ENCODE results near the gene PTGIR. TPM values are rescaled to one million over a fixed set of nuclear protein-coding genes. Genes with fewer than 3 reads are reported as not detected.
A peak's percentile ranks its signal among the peaks of the same experiment; 100 is the strongest.

Gene PTGIR
- total RNA-seq, 4 donors from 2014 or later: 0.51 to 3.6 (median 2.1) TPM

- intact Hi-C loops (cut with DNase I; ENCODE audit: low total_unique reads): no loop called here
- H3K4me3 ChIP-seq (ENCODE audit: low read depth, poor library complexity, severe bottlenecking): no peak overlapping the region
- WGBS, 2 donors: 57 to 65% methylated on average over 9 of the region's 9 CpGs
- peak in 1 of 2 donors; percentile 81 for DNase-seq (ENCODE audit: low spot score in 2 of 2)
- TF ChIP-seq CTCF (IDR thresholded peaks at IDR 0.05) (no peak), POLR2A (IDR thresholded peaks at IDR 0.05) (no peak)
Measured at GRCh38 chr19:46603752-46604231, 21.1 kb downstream of the PTGIR start.

GRCh38 chr19:46603195-46603637 lies 21.7 kb downstream of the PTGIR start:
- intact Hi-C loops (cut with DNase I; ENCODE audit: low total_unique reads): no loop called here
- 16 to 29% methylated on average over 2 of the region's 2 CpGs for WGBS, 2 donors
- H3K4me3 ChIP-seq (ENCODE audit: low read depth, poor library complexity, severe bottlenecking): no peak overlapping the region
- DNase-seq (ENCODE audit: low spot score in 2 of 2): peak in 1 of 2 donors; percentile 85
- TF ChIP-seq CTCF (IDR thresholded peaks at IDR 0.05) (no peak), POLR2A (IDR thresholded peaks at IDR 0.05) (no peak)

GRCh38 chr19:46602392-46603194 lies 22.3 kb downstream of the PTGIR start:
- H3K4me3 ChIP-seq (ENCODE audit: low read depth, poor library complexity, severe bottlenecking): peak overlapping the region; percentile 97
- WGBS, 2 donors: 6 to 17% methylated on average over 22 to 23 of the region's 23 CpGs
- TF ChIP-seq CTCF (IDR thresholded peaks at IDR 0.05) (no peak), POLR2A (IDR thresholded peaks at IDR 0.05) (no peak)
- intact Hi-C loops (cut with DNase I; ENCODE audit: low total_unique reads): no loop called here
- DNase-seq (ENCODE audit: low spot score in 2 of 2): peak in 1 of 2 donors; percentile 86

GRCh38 chr19:46601318-46602224 lies 23.3 kb downstream of the PTGIR start, which contains the start of gene CALM3:
Gene CALM3, plus strand, starts transcription at chr19:46601330. Its CDS starts 105 bp downstream, at chr19:46601435.
- peak in 1 of 2 donors; percentile 88 for DNase-seq (ENCODE audit: low spot score in 2 of 2)
- H3K4me3 ChIP-seq (ENCODE audit: low read depth, poor library complexity, severe bottlenecking): peak within 1 kb of the TSS; percentile 97
- no peak for TF ChIP-seq CTCF (IDR thresholded peaks at IDR 0.05)
- no peak for TF ChIP-seq POLR2A (IDR thresholded peaks at IDR 0.05)
- whole genome bisulfite sequencing, 2 donors: 0 to 2% methylated on average over 35 to 48 of the region's 51 CpGs
- intact Hi-C loops (cut with DNase I; ENCODE audit: low total_unique reads): no loop called here

- intact Hi-C loops (cut with DNase I; ENCODE audit: low total_unique reads): no loop called here
- H3K4me3 ChIP-seq (ENCODE audit: low read depth, poor library complexity, severe bottlenecking): peak overlapping the region; percentile 97
- DNase-seq (ENCODE audit: low spot score in 2 of 2): peak; percentile 97 to 100
- WGBS, 2 donors: 0% methylated on average over 75 of the region's 93 CpGs
- TF ChIP-seq CTCF (IDR thresholded peaks at IDR 0.05): peak in 1 of 3 donors; percentile 55
- TF ChIP-seq POLR2A (IDR thresholded peaks at IDR 0.05): no peak
Measured at GRCh38 chr19:46600384-46601317, 24.2 kb downstream of the PTGIR start.

All from lower leg skin (tissue), 4 donors.